HCT116 (cell line): Measurements from ENCODE around the gene DND1. TPM values are rescaled to one million over a fixed set of nuclear protein-coding genes. Genes with fewer than 3 reads are reported as not detected.

Source experiments
- ATAC-seq: fragments of 200-7000 bp; cut with Tn5 transposase; 2 replicates; pipeline ENCODE4 v1.9.1; 2020; ENCODE audit warnings: mild to moderate bottlenecking, moderate library complexity
- BruUV-seq: library from RNA; stranded (reverse); fragments of 400-500 nt; replicated peaks from 2 replicates; lab custom pipeline; 2021; lab: Mats Ljungman, UMichigan
- CTCF ChIA-PET: fragments of 300-600 bp; sonication (Branson Sonifier 250); formaldehyde crosslinking; loops from one replicate; lab custom pipeline; 2021; ENCODE audit warnings: antibody characterized with exemption; lab: Charles Lee
- POLR2A ChIA-PET: fragments of 300-600, 350-600 bp; sonication (Branson Sonifier 250); formaldehyde crosslinking; loops from one replicate; lab custom pipeline; 2021; ENCODE audit warnings: antibody characterized with exemption; lab: Charles Lee
- RAD21 ChIA-PET, 2 experiments: fragments of 300-600 bp; sonication (Branson Sonifier 250); formaldehyde crosslinking; loops; one replicate each; lab custom pipeline; 2023; ENCODE audit warnings: low total read pairs in 2 of 2; ENCODE audit not compliant: uncharacterized antibody in 2 of 2, unreplicated experiment in 2 of 2, low non-redundant PET in 1 of 2; lab: Charles Lee
- DNase-seq: peaks from one replicate; pipeline ENCODE4 v3.0.0-alpha.2; 2010; ENCODE audit warnings: low read depth, low spot score
- H2AFZ ChIP-seq: fragments of 200-600 bp; shearing (Covaris generic), sonication (generic); 2 replicates; pipeline ENCODE4 v1.6.1; 2017; ENCODE audit warnings: low read depth, mixed run types, mixed read lengths, antibody characterized with exemption, low read length; ENCODE audit not compliant: poor library complexity, severe bottlenecking
- H3K27ac ChIP-seq: 2 replicates; pipeline ENCODE4 v1.5.1; 2012; ENCODE audit warnings: low read depth, low read length
- H3K27me3 ChIP-seq: fragments of 200-600 bp; sonication (generic); 2 replicates; pipeline ENCODE4 v1.6.1; 2016; ENCODE audit warnings: mixed run types, low read length, mixed read lengths; ENCODE audit not compliant: insufficient read depth
- H3K36me3 ChIP-seq, 2 experiments: fragments of 200-500 bp in 1 of 2; fragments of 200-600 bp in 1 of 2; sonication (Bioruptor generic) in 1 of 2; sonication (generic) in 1 of 2; 2 replicates each; pipeline versions ENCODE4 v1.5.1 to v1.6.1; 2014 to 2016; ENCODE audit warnings: low read length in 2 of 2, inconsistent platforms in 1 of 2, mixed read lengths in 1 of 2, mixed run types in 1 of 2; ENCODE audit not compliant: insufficient read depth in 2 of 2, control insufficient read depth in 1 of 2
- H3K4me1 ChIP-seq, 2 experiments: fragments of 200-600 bp in 1 of 2; sonication (generic) in 1 of 2; 2 replicates each; pipeline versions ENCODE4 v1.5.1 to v1.6.1; 2012 to 2017; ENCODE audit warnings: low read length in 2 of 2, inconsistent platforms in 1 of 2, mild to moderate bottlenecking in 1 of 2, mixed read lengths in 1 of 2, mixed run types in 1 of 2, moderate library complexity in 1 of 2; ENCODE audit not compliant: insufficient read depth in 2 of 2, control insufficient read depth in 1 of 2
- H3K4me2 ChIP-seq: fragments of 200-600 bp; sonication (generic); 2 replicates; pipeline ENCODE4 v1.6.1; 2017; ENCODE audit warnings: mixed run types, low read length, mixed read lengths
- H3K4me3 ChIP-seq, 2 experiments: fragments of 200-600 bp in 1 of 2; sonication (generic) in 1 of 2; replicated peaks in 1 of 2; 2 replicates each; pipeline ENCODE4 v1.5.1; 2011 to 2016; ENCODE audit warnings: low read length in 2 of 2, control low read depth in 1 of 2, low read depth in 1 of 2, mild to moderate bottlenecking in 1 of 2, mixed read lengths in 1 of 2, mixed run types in 1 of 2
- H3K79me2 ChIP-seq: fragments of 200-600 bp; sonication (generic); 2 replicates; pipeline ENCODE4 v1.6.1; 2017; ENCODE audit warnings: mild to moderate bottlenecking, mixed run types, low read length, moderate library complexity, mixed read lengths; ENCODE audit not compliant: insufficient read depth
- H3K9ac ChIP-seq: fragments of 200-600 bp; sonication (generic); 2 replicates; pipeline ENCODE4 v1.6.1; 2016; ENCODE audit warnings: low read length, mixed read lengths
- H3K9me2 ChIP-seq: fragments of 200-600 bp; sonication (generic), shearing (Covaris generic); 2 replicates; pipeline ENCODE4 v1.6.1; 2017; ENCODE audit warnings: mixed run types, mild to moderate bottlenecking, moderate library complexity; ENCODE audit not compliant: insufficient read depth
- H3K9me3 ChIP-seq, 2 experiments: fragments of 200-500 bp in 1 of 2; fragments of 200-600 bp in 1 of 2; sonication (Bioruptor generic) in 1 of 2; sonication (generic) in 1 of 2; 2 replicates each; pipeline ENCODE4 v1.6.1; 2014 to 2017; ENCODE audit warnings: low read length in 2 of 2, mixed read lengths in 2 of 2, inconsistent platforms in 1 of 2, low read depth in 1 of 2, mild to moderate bottlenecking in 1 of 2, mixed run types in 1 of 2, moderate library complexity in 1 of 2; ENCODE audit not compliant: control insufficient read depth in 1 of 2, insufficient read depth in 1 of 2
- H4K20me1 ChIP-seq: fragments of 200-600 bp; sonication (generic), shearing (Covaris generic); 2 replicates; pipeline ENCODE4 v1.6.1; 2017; ENCODE audit warnings: mixed run types, mild to moderate bottlenecking, moderate library complexity; ENCODE audit not compliant: insufficient read depth
- CBX3 ChIP-seq: IDR thresholded peaks from 2 replicates; pipeline ENCODE4 v1.6.1; 2012; ENCODE audit warnings: low read depth
- CTCF ChIP-seq, 3 experiments: fragments of 200-600 bp in 1 of 3; sonication (generic) in 1 of 3; IDR thresholded peaks in 2 of 3; conservative IDR thresholded peaks in 1 of 3; 2 replicates each; pipeline ENCODE4 v1.5.1; 2012 to 2017; ENCODE audit warnings: low read depth in 2 of 3, low read length in 2 of 3, antibody characterized with exemption in 1 of 3, borderline replicate concordance in 1 of 3, control low read depth in 1 of 3, mild to moderate bottlenecking in 1 of 3, mixed read lengths in 1 of 3, mixed run types in 1 of 3, moderate library complexity in 1 of 3; ENCODE audit not compliant: insufficient read depth in 1 of 3
- EGR1 ChIP-seq: IDR thresholded peaks from 2 replicates; pipeline ENCODE4 v1.6.1; 2012; ENCODE audit warnings: low read depth
- EZH2 ChIP-seq: fragments of 200-600 bp; sonication (generic); IDR thresholded peaks from 2 replicates; pipeline ENCODE4 v1.6.1; 2017; ENCODE audit warnings: antibody characterized with exemption, mixed run types
- FOSL1 ChIP-seq: IDR thresholded peaks from 2 replicates; pipeline ENCODE4 v1.6.1; 2012; ENCODE audit warnings: low read depth
- MAX ChIP-seq: IDR thresholded peaks from 2 replicates; pipeline ENCODE4 v1.6.1; 2012
- POLR2A ChIP-seq: IDR thresholded peaks from 2 replicates; pipeline ENCODE4 v1.7.0; 2011; ENCODE audit warnings: borderline replicate concordance; ENCODE audit not compliant: insufficient read depth, insufficient read length; ENCODE audit errors: extremely low read depth
- RAD21 ChIP-seq: IDR thresholded peaks from 2 replicates; pipeline ENCODE4 v1.6.1; 2012; ENCODE audit warnings: low read depth, mild to moderate bottlenecking
- REST ChIP-seq: IDR thresholded peaks from 2 replicates; pipeline ENCODE4 v1.6.1; 2012; ENCODE audit warnings: low read depth
- SRF ChIP-seq: IDR thresholded peaks from 2 replicates; pipeline ENCODE4 v1.6.1; 2012; ENCODE audit warnings: low read depth
- TCF7L2 ChIP-seq: IDR thresholded peaks from 2 replicates; pipeline ENCODE4 v1.7.0; 2011; ENCODE audit warnings: borderline replicate concordance, inconsistent platforms; ENCODE audit not compliant: insufficient read depth, insufficient read length; ENCODE audit errors: extremely low read depth
- YY1 ChIP-seq: IDR thresholded peaks from 2 replicates; pipeline ENCODE4 v1.6.1; 2011; ENCODE audit warnings: low read length, low read depth, moderate library complexity, mild to moderate bottlenecking; ENCODE audit not compliant: insufficient replicate concordance; ENCODE audit errors: extremely low read depth
- ZBTB33 ChIP-seq: IDR thresholded peaks from 2 replicates; pipeline ENCODE4 v1.6.1; 2011; ENCODE audit warnings: mild to moderate bottlenecking, low read length, moderate library complexity; ENCODE audit not compliant: insufficient replicate concordance; ENCODE audit errors: extremely low read depth
- ZNF274 ChIP-seq: fragments of 200-500 bp; sonication (Bioruptor generic); IDR thresholded peaks from 2 replicates; pipeline ENCODE4 v1.6.1; 2014; ENCODE audit warnings: mild to moderate bottlenecking, low read depth, low read length, inconsistent platforms
- intact Hi-C: fragments of 100-400 bp; cut with micrococcal nuclease; formaldehyde crosslinking; loops from 2 replicates; pipeline ENCODE4 v1.10.0; 2022
- total RNA-seq: library from RNA; stranded (reverse); gene quantifications from one replicate; pipeline ENCODE4 v1.2.1, GENCODE V29; 2021; ENCODE audit not compliant: unreplicated experiment

DND1 gene
- total RNA-seq, 1 experiment from 2014 or later, result 2.3 TPM

- TF ChIP-seq ZBTB33 (peak; percentile 40), TCF7L2 (no peak)
These were observed 27.1 kb upstream of the DND1 start, which contains the start of gene ZMAT2 (continued) for GRCh38 chr5:140700177-140701144.

- no TSS peak for BruUV-seq
- CTCF ChIA-PET, result no interaction called here
- Histone ChIP-seq H3K27me3 (no peaks in the 10 kb centered on the region), H3K36me3 (peaks cover 55 to 57% of the 10 kb centered on the region in 2 experiments), H3K27ac (no peak overlapping the region), H3K4me3 (no peak overlapping the region), H3K4me1 (peaks cover 3 to 17% of the 10 kb centered on the region in 2 experiments), H3K4me2 (no peak overlapping the region), H3K9me2 (no peaks in the 10 kb centered on the region), H3K9me3 (no peaks in the 10 kb centered on the region), H4K20me1 (no peaks in the 10 kb centered on the region), H3K9ac (no peak overlapping the region), H3K79me2 (peaks cover 62% of the 10 kb centered on the region), H2AFZ (no peak overlapping the region)
- RAD21 ChIA-PET, result no interaction called here
- ATAC-seq (no peak), DNase-seq (no peak)
- TF ChIP-seq CTCF (IDR thresholded peaks at IDR 0.05 in 2 of 3, conservative IDR thresholded peaks at IDR 0.05 in 1 of 3; ENCODE audit: borderline replicate concordance in 1 of 3, insufficient read depth in 1 of 3, low read depth in 2 of 3, low read length in 2 of 3) (no peak), FOSL1 (no peak), MAX (no peak), EZH2 (no peak), EGR1 (no peak), ZNF274 (no peak), TCF7L2 (no peak), SRF (no peak), RAD21 (no peak), YY1 (no peak), CBX3 (no peak), REST (no peak), POLR2A (no peak)
- intact Hi-C loops, result no loop called here
- POLR2A ChIA-PET, result interaction anchor here (0.6 to 0.9 kb wide), 2 partner anchors 286 to 296 kb away, joined by 3 to 5 read pairs; no protein-coding TSS in a partner anchor
These were observed 23.6 kb upstream of the DND1 start for GRCh38 chr5:140696891-140697492.
